Astrocyte of the spinal cord (primary cell): ENCODE measurements around the gene PPP4R3A.
A peak's percentile ranks its signal among the peaks of the same experiment; 100 is the strongest.

Experiments used
- DNase-seq: peaks from one replicate; pipeline ENCODE4 v3.0.0; 2011; ENCODE audit warnings: low read depth, low spot score
- H3K4me3 ChIP-seq: 2 replicates; pipeline ENCODE4 v1.5.1; 2011; ENCODE audit warnings: low read depth, mild to moderate bottlenecking, low read length, moderate library complexity
- in situ Hi-C: cut with HindIII; loops from 2 replicates; pipeline ENCODE4 v1.10.0; 2017; ENCODE audit warnings: low sequenced_read_pairs
- TF ChIP-seq, protein P1 (sequence below): IDR thresholded peaks from 2 replicates; pipeline ENCODE4 v1.5.1; 2012; ENCODE audit warnings: low read depth, mild to moderate bottlenecking, low read length, inconsistent platforms

Gene PPP4R3A

DNA sequence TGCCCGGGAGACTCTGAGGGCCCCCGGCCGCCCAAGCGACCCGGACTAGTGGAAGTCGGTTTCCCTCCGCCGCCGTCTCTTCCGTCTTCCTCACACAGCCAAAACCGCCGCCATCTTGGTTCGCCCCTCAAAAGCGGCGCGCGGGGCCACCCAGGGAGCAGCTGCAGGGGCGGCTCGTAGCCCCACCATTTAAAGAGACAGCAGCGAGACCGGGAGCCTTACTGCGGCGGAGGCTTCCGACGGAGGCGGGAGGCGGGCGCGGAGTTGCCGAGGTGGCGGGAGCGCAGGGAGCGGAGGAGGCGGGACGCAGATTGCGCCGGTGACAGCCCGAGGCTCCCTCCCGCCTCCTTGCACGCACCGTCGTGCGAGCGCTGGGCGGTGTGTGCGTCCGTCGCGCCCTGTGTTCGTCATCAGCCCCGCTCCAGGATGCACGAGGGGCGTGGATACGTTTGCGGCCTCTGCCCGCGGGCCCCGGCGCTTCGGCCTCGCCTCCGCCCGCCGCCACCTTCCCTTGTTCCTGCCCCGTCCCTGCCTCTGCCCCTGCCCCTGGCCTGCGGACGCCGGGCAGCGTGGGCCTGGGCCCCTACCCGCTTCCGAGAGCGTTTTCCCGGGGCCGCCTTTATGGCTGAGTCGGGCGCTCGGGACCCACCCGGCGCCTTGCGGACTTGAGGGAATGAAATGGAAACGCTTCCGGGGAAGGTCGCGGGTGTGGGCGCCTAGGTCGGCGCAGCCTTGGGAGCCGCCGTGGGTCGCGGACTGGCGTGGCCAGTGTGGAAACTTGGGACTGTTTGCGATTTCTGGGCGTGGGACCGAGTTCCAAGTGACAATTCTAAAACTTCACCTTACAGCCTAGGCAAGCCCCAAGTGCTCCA is at the start of gene PPP4R3A:
Gene PPP4R3A, minus strand, starts transcription at position 140 of the 872 bp plus-strand sequence. CDS start 663 bp downstream, outside the sequence.
- H3K4me3 ChIP-seq = peak within 1 kb of the TSS; percentile 85
- in situ Hi-C loops = no loop called here
- TF ChIP-seq, protein P1, sequence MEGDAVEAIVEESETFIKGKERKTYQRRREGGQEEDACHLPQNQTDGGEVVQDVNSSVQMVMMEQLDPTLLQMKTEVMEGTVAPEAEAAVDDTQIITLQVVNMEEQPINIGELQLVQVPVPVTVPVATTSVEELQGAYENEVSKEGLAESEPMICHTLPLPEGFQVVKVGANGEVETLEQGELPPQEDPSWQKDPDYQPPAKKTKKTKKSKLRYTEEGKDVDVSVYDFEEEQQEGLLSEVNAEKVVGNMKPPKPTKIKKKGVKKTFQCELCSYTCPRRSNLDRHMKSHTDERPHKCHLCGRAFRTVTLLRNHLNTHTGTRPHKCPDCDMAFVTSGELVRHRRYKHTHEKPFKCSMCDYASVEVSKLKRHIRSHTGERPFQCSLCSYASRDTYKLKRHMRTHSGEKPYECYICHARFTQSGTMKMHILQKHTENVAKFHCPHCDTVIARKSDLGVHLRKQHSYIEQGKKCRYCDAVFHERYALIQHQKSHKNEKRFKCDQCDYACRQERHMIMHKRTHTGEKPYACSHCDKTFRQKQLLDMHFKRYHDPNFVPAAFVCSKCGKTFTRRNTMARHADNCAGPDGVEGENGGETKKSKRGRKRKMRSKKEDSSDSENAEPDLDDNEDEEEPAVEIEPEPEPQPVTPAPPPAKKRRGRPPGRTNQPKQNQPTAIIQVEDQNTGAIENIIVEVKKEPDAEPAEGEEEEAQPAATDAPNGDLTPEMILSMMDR = no peak
- peak; percentile 97 for DNase-seq

DNA sequence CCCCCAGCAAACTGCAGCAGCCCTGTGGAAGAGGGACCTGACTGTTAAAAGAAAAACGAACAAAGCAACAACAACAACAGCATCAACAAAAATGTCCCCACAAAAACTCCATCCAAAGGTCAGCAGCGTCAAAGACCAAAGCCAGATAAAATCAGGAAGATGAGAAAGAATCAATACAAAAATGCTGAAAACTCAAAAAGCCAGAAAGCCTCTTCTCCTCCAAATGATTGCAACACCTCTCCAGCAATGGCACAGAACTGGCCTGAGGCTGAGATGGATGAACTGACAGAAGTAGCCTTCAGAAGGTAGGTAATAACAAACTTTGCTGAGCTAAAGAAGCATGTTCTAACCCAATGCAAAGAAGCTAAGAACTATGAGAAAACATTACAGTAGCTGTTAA is 45.4 kb upstream of the PPP4R3A start:
- in situ Hi-C loops = no loop called here
- TF ChIP-seq, protein P1 = no peak
- H3K4me3 ChIP-seq = no peak overlapping the region
- no peak for DNase-seq

DNA sequence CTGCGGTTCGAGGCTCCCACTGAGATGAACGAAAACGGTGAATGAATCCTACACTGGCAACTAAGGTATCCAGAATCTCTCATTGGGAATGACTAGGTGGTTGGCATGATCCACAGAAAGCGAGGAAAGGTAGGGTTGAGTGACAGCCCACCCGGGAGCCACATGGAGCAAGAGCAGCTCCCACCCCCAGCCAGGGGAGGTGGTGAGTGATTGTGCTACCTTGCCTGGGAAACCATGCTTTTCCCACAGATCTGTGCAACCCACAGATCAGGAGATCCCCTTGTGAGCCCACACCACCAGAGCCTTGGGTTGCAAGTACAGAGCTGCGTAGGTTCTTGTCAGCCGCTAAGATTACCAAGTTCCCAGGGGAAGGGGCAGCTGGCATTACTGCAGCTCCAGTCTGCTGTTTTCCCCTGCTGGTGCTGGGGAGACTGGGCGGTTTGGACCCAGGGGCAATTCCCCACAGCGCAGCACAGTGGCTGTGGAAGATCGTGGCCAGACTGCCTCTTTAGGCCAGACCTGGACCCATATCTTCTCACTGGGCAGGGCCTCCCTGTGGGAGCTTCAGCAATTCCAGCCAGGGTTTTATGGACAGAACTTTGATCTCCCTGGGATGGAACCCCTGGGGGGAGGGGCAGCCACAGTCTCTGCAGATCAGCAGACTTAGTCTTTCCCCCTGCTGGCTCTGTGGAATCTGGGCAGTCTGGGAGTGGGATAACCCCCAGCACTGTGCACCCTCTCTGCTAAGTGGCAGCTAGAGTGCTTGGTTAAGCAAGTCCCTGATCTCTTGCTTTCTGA is 44.6 kb upstream of the PPP4R3A start:
- in situ Hi-C loops = no loop called here
- TF ChIP-seq, protein P1 = no peak
- DNase-seq = no peak
- H3K4me3 ChIP-seq = no peak overlapping the region

DNA sequence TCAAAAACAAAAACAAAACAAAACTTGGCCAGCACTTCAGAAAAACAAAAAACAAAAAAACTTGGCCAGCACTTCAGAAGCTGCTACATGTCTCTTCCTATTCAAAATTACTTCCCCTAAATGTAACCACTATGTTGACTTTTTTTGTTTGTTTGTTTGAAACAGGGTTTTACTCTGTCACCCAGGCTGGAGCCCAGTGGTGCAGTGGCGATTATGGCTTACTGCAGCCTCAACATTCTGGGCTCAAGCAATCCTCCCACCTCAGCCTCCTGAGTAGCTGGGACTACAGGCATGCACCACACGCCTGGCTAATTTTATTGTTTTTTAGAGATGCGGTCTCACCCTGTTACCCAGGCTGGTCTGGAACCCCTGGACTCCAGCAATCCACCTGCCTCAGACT is 38.0 kb upstream of the PPP4R3A start:
- TF ChIP-seq, protein P1 = no peak
- H3K4me3 ChIP-seq = no peak overlapping the region
- in situ Hi-C loops = no loop called here
- no peak for DNase-seq

DNA sequence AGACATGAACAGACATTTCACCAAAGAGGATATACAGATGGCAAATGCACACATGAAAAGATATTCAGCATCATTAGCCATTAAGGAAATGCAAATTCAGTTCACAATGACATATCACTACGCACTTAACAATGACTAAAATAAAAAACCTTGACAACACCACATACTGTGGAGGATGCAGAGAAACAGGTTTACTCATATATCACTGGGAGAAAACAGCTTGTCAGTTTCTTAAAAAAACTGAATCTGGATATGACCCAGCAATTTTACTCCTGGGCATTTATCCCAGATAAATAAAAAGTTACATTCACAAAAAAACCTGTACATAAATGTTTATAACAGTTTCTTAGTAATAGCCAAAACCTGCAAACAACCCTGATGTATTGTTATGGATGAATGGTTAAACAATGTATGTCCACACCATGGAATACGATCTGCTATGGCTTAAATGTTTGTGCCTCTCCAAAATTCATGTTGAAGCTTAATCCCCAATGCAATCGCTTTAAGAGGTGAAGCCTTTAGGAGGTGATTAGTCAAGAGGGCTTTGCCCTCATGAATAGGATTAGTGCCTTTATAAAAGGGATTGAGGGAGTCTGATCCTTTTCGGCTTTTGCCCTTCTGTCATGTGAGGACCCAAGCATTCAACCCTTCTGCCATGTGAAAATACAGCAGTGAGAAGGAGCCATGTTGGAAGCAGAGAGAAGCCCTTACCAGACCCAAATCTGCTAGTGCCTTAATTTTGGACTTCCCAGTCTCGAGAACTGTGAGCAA is 36.0 kb upstream of the PPP4R3A start:
- DNase-seq = no peak
- no peak overlapping the region for H3K4me3 ChIP-seq
- TF ChIP-seq, protein P1 = no peak
- in situ Hi-C loops = no loop called here

DNA sequence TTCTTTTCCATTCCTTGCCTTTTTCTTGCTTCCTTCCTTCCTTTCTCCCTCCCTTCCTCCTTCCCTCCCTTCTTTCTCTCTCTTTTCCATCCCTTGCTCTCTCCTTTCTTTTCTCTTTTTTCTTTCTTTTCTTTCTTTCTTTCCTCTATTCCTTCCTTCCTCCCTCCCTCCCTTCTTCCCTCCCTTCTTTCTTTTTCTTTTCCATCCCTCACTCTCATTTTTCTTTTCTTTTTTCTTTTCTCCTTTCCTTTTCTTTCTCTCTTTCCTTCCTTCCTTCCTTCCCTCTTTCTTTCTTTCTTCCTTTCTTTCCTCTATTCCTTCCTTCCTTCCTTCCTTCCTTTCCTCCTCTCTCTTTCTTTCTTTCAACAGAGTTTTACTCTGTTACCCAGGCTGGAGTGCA is 35.1 kb upstream of the PPP4R3A start:
- TF ChIP-seq, protein P1 = no peak
- in situ Hi-C loops = no loop called here
- DNase-seq = no peak
- H3K4me3 ChIP-seq = no peak overlapping the region
